HEK293 (cell line): ENCODE results near the gene BICRAL.

Experiments
- CTCF ChIA-PET: fragments of 350-600 bp; formaldehyde crosslinking; extraction: SDS; loops from one replicate; lab custom pipeline; 2021; ENCODE audit warnings: antibody characterized with exemption; lab: Yijun Ruan, JAX
- POLR2A ChIA-PET: fragments of 300-600 bp; formaldehyde crosslinking; extraction: SDS; loops from one replicate; lab custom pipeline; 2020; ENCODE audit warnings: antibody characterized with exemption, inconsistent platforms; lab: Yijun Ruan, JAX
- H3K27ac ChIP-seq: fragments of 200-500 bp; sonication (Bioruptor generic); 2 replicates; pipeline ENCODE4 v1.5.1; 2014; ENCODE audit warnings: low read depth, low read length, control low read depth, inconsistent platforms; ENCODE audit errors: extremely low read depth
- H3K36me3 ChIP-seq, 2 experiments: fragments of 200-500 bp in 1 of 2; sonication (Bioruptor generic) in 1 of 2; 1 replicate in 1 of 2; 2 replicates in 1 of 2; pipeline ENCODE4 v1.5.1; 2014 to 2017; ENCODE audit warnings: inconsistent platforms in 2 of 2, low read length in 2 of 2; ENCODE audit not compliant: control insufficient read depth in 2 of 2, insufficient read depth in 1 of 2
- H3K4me1 ChIP-seq: fragments of 200-500 bp; sonication (Bioruptor generic); 2 replicates; pipeline ENCODE4 v1.5.1; 2014; ENCODE audit warnings: mild to moderate bottlenecking, low read length, inconsistent platforms; ENCODE audit not compliant: control insufficient read depth, insufficient read depth
- H3K4me3 ChIP-seq: 2 replicates; pipeline ENCODE4 v1.5.1; 2011; ENCODE audit warnings: low read depth, mild to moderate bottlenecking, control low read depth, low read length, moderate library complexity
- H3K9me3 ChIP-seq: fragments of 200-500 bp; sonication (Bioruptor generic); 2 replicates; pipeline ENCODE4 v1.5.1; 2014; ENCODE audit warnings: low read depth, low read length, inconsistent platforms; ENCODE audit not compliant: control insufficient read depth, insufficient read depth
- GFI1B ChIP-seq: fragments of 450-650 bp; formaldehyde crosslinking; IDR thresholded peaks from 2 replicates; pipeline ENCODE4 v1.5.1; 2016; ENCODE audit warnings: missing biosample characterization, missing genetic modification characterization
- GLI2 ChIP-seq: fragments of 450-650 bp; formaldehyde crosslinking; IDR thresholded peaks from 2 replicates; pipeline ENCODE4; 2017; ENCODE audit warnings: missing biosample characterization, missing genetic modification characterization, low read depth, borderline replicate concordance
- IKZF3 ChIP-seq: fragments of 450-650 bp; IDR thresholded peaks from 2 replicates; pipeline ENCODE4 v1.5.0; 2018; ENCODE audit warnings: missing biosample characterization, mild to moderate bottlenecking, missing genetic modification characterization, moderate library complexity
- PBX3 ChIP-seq: sonication (generic); formaldehyde crosslinking; IDR thresholded peaks from 2 replicates; pipeline ENCODE4 v1.8.1; 2022; ENCODE audit warnings: mild to moderate bottlenecking, moderate library complexity, missing genetic modification reagents
- PRDM1 ChIP-seq: fragments of 450-650 bp; formaldehyde crosslinking; IDR thresholded peaks from 2 replicates; pipeline ENCODE4; 2016; ENCODE audit warnings: missing biosample characterization, missing genetic modification characterization
- SETDB1 ChIP-seq: IDR thresholded peaks from one replicate; pipeline ENCODE4 v1.6.1; 2017; ENCODE audit warnings: mild to moderate bottlenecking, low read length, moderate library complexity, mixed read lengths; ENCODE audit not compliant: insufficient read length
- SP3 ChIP-seq: fragments of 450-650 bp; formaldehyde crosslinking; IDR thresholded peaks from 2 replicates; pipeline ENCODE4 v1.5.1; 2016; ENCODE audit warnings: missing biosample characterization, missing genetic modification characterization
- ZBTB20 ChIP-seq: fragments of 450-650 bp; formaldehyde crosslinking; IDR thresholded peaks from 2 replicates; pipeline ENCODE4 v1.5.1; 2016; ENCODE audit warnings: missing biosample characterization, missing genetic modification characterization
- ZEB2 ChIP-seq: fragments of 450-650 bp; formaldehyde crosslinking; IDR thresholded peaks from 2 replicates; pipeline ENCODE4 v1.5.1; 2016; ENCODE audit warnings: missing biosample characterization, missing genetic modification characterization
- ZFHX2 ChIP-seq: fragments of 450-650 bp; formaldehyde crosslinking; conservative IDR thresholded peaks from 2 replicates; pipeline ENCODE4 v1.5.1; 2016; ENCODE audit warnings: missing biosample characterization, missing genetic modification characterization
- ZFP3 ChIP-seq: fragments of 450-650 bp; formaldehyde crosslinking; IDR thresholded peaks from 2 replicates; pipeline ENCODE4 v1.5.1; 2016; ENCODE audit warnings: low read depth, missing biosample characterization, missing genetic modification characterization
- ZFP37 ChIP-seq: fragments of 450-650 bp; formaldehyde crosslinking; IDR thresholded peaks from 2 replicates; pipeline ENCODE4 v1.5.1; 2016; ENCODE audit warnings: missing biosample characterization, missing genetic modification characterization
- ZIC2 ChIP-seq: fragments of 450-650 bp; formaldehyde crosslinking; IDR thresholded peaks from 2 replicates; pipeline ENCODE4 v1.5.1; 2016; ENCODE audit warnings: missing biosample characterization, missing genetic modification characterization
- ZNF121 ChIP-seq: fragments of 450-650 bp; formaldehyde crosslinking; IDR thresholded peaks from 2 replicates; pipeline ENCODE4 v1.5.1; 2016; ENCODE audit warnings: missing biosample characterization, missing genetic modification characterization
- ZNF133 ChIP-seq: fragments of 450-650 bp; formaldehyde crosslinking; IDR thresholded peaks from 2 replicates; pipeline ENCODE4 v1.5.1; 2016; ENCODE audit warnings: missing biosample characterization, missing genetic modification characterization
- ZNF148 ChIP-seq: fragments of 450-650 bp; formaldehyde crosslinking; IDR thresholded peaks from 2 replicates; pipeline ENCODE4 v1.5.0; 2017; ENCODE audit warnings: missing biosample characterization, missing genetic modification characterization, borderline replicate concordance
- ZNF2 ChIP-seq: fragments of 450-650 bp; formaldehyde crosslinking; IDR thresholded peaks from 2 replicates; pipeline ENCODE4 v1.5.1; 2016; ENCODE audit warnings: missing biosample characterization, missing genetic modification characterization
- ZNF211 ChIP-seq: fragments of 450-650 bp; formaldehyde crosslinking; IDR thresholded peaks from 2 replicates; pipeline ENCODE4 v1.5.1; 2016; ENCODE audit warnings: low read depth, missing biosample characterization, missing genetic modification characterization
- ZNF24 ChIP-seq: fragments of 450-650 bp; formaldehyde crosslinking; IDR thresholded peaks from 2 replicates; pipeline ENCODE4 v1.5.1; 2016; ENCODE audit warnings: missing biosample characterization, missing genetic modification characterization
- ZNF26 ChIP-seq: fragments of 450-650 bp; formaldehyde crosslinking; IDR thresholded peaks from 2 replicates; pipeline ENCODE4 v1.5.1; 2016; ENCODE audit warnings: missing biosample characterization, missing genetic modification characterization
- ZNF354C ChIP-seq: fragments of 450-650 bp; formaldehyde crosslinking; IDR thresholded peaks from 2 replicates; pipeline ENCODE4 v1.5.1; 2016; ENCODE audit warnings: missing biosample characterization, missing genetic modification characterization, low read depth, borderline replicate concordance
- ZNF394 ChIP-seq: fragments of 450-650 bp; formaldehyde crosslinking; IDR thresholded peaks from 2 replicates; pipeline ENCODE4 v1.5.1; 2016; ENCODE audit warnings: missing biosample characterization, missing genetic modification characterization, mild to moderate bottlenecking, moderate library complexity, borderline replicate concordance
- ZNF416 ChIP-seq: fragments of 450-650 bp; formaldehyde crosslinking; IDR thresholded peaks from 2 replicates; pipeline ENCODE4 v1.5.1; 2016; ENCODE audit warnings: missing biosample characterization, missing genetic modification characterization
- ZNF433 ChIP-seq: fragments of 450-650 bp; formaldehyde crosslinking; IDR thresholded peaks from 2 replicates; pipeline ENCODE4 v1.5.1; 2016; ENCODE audit warnings: missing biosample characterization, missing genetic modification characterization, low read depth
- ZNF449 ChIP-seq: fragments of 450-650 bp; formaldehyde crosslinking; IDR thresholded peaks from 2 replicates; pipeline ENCODE4 v1.5.1; 2017; ENCODE audit warnings: missing biosample characterization, mild to moderate bottlenecking, missing genetic modification characterization, moderate library complexity
- ZNF530 ChIP-seq: fragments of 450-650 bp; formaldehyde crosslinking; IDR thresholded peaks from 2 replicates; pipeline ENCODE4 v1.5.1; 2016; ENCODE audit warnings: low read depth, missing biosample characterization, missing genetic modification characterization
- ZNF558 ChIP-seq: fragments of 450-650 bp; formaldehyde crosslinking; IDR thresholded peaks from 2 replicates; pipeline ENCODE4 v1.5.1; 2016; ENCODE audit warnings: missing biosample characterization, missing genetic modification characterization
- ZNF560 ChIP-seq: fragments of 450-650 bp; formaldehyde crosslinking; IDR thresholded peaks from 2 replicates; pipeline ENCODE4 v1.5.1; 2017; ENCODE audit warnings: missing biosample characterization, missing genetic modification characterization, borderline replicate concordance
- ZNF571 ChIP-seq: fragments of 450-650 bp; formaldehyde crosslinking; IDR thresholded peaks from 2 replicates; pipeline ENCODE4 v1.5.0; 2017; ENCODE audit warnings: missing biosample characterization, missing genetic modification characterization
- ZNF600 ChIP-seq: fragments of 450-650 bp; formaldehyde crosslinking; IDR thresholded peaks from 2 replicates; pipeline ENCODE4 v1.5.1; 2016; ENCODE audit warnings: missing biosample characterization, missing genetic modification characterization
- ZNF629 ChIP-seq: fragments of 450-650 bp; formaldehyde crosslinking; IDR thresholded peaks from 2 replicates; pipeline ENCODE4 v1.5.1; 2017; ENCODE audit warnings: missing biosample characterization, missing genetic modification characterization
- ZNF660 ChIP-seq: fragments of 450-650 bp; IDR thresholded peaks from 2 replicates; pipeline ENCODE4 v1.5.1; 2018; ENCODE audit warnings: missing biosample characterization, mild to moderate bottlenecking, missing genetic modification characterization
- ZNF792 ChIP-seq: fragments of 450-650 bp; formaldehyde crosslinking; IDR thresholded peaks from 2 replicates; pipeline ENCODE4 v1.5.1; 2016; ENCODE audit warnings: missing biosample characterization, missing genetic modification characterization

Gene BICRAL

GRCh38 chr6:42781546-42781795, 381 bp upstream of the BICRAL start (continued):
- TF ChIP-seq ZFHX2 (tag by site-specific recombination) = 0 out of 2 replicates have a peak, but pooled peaks have one; percentile 5

- Histone ChIP-seq H3K27ac (peak overlapping the region; percentile 100), H3K36me3 (no peaks in the 10 kb centered on the region), H3K4me3 (peak overlapping the region; percentile 98), H3K4me1 (peaks cover 10% of the 10 kb centered on the region; the same call in 1 of the 2 replicates), H3K9me3 (no peaks in the 10 kb centered on the region)
- POLR2A ChIA-PET = interaction anchor here (0.6 to 16.3 kb wide), 34 partner anchors 8 to 1216 kb away, joined by 3 to 316 read pairs (median 5); partner anchors contain the start of genes CNPY3, CUL9, PPP2R5D and RPL7L1
- CTCF ChIA-PET = interaction anchor here (0.7 to 2.8 kb wide), 3 partner anchors 21 to 235 kb away, joined by 3 to 9 read pairs (median 4); no protein-coding TSS in a partner anchor
- TF ChIP-seq PRDM1 (tag by site-specific recombination) = peak; percentile 32; the same call in 1 of the 2 replicates
- 0 out of 2 replicates have a peak, but pooled peaks have one; percentile 62 for TF ChIP-seq PBX3 (CRISPR knock-in tag)
- TF ChIP-seq ZNF26 = no peak
- 0 out of 2 replicates have a peak, but pooled peaks have one; percentile 19 for TF ChIP-seq ZNF394 (tag by site-specific recombination)
- TF ChIP-seq IKZF3 (tag by site-specific recombination) = peak; percentile 96
- TF ChIP-seq ZNF416 (tag by site-specific recombination) = no peak
- no peak for TF ChIP-seq ZNF560 (tag by site-specific recombination)
- TF ChIP-seq GFI1B = no peak
- TF ChIP-seq SP3 (tag by site-specific recombination) = peak; percentile 49; the same call in 1 of the 2 replicates
- no peak for TF ChIP-seq ZNF121 (tag by site-specific recombination)
- peak; percentile 6; the same call in 1 of the 2 replicates for TF ChIP-seq ZEB2 (tag by site-specific recombination)
- no peak for TF ChIP-seq ZNF449
- TF ChIP-seq ZNF148 (tag by site-specific recombination) = no peak
- no peak for TF ChIP-seq ZNF571 (tag by site-specific recombination)
- TF ChIP-seq ZNF629 (tag by site-specific recombination) = peak; percentile 33
- no peak for TF ChIP-seq ZNF792 (tag by site-specific recombination)
- no peak for TF ChIP-seq ZNF558 (tag by site-specific recombination)
- no peak for TF ChIP-seq ZNF133 (tag by site-specific recombination)
- TF ChIP-seq ZNF2 (tag by site-specific recombination) = no peak
- TF ChIP-seq ZNF211 = no peak
- no peak for TF ChIP-seq ZNF530
- TF ChIP-seq ZNF354C (tag by site-specific recombination) = no peak
- no peak; the same call in 1 of the 2 replicates for TF ChIP-seq ZNF24
- TF ChIP-seq ZNF660 (tag by site-specific recombination) = peak; percentile 85
- TF ChIP-seq ZIC2 (tag by site-specific recombination) = peak; percentile 83
- TF ChIP-seq ZNF433 = no peak
- TF ChIP-seq ZFP3 = no peak
- 0 out of 2 replicates have a peak, but pooled peaks have one; percentile 28 for TF ChIP-seq ZNF600 (tag by site-specific recombination)
- peak; percentile 56 for TF ChIP-seq ZBTB20
- TF ChIP-seq SETDB1 = no peak
- TF ChIP-seq ZFP37 (tag by site-specific recombination) = no peak
- TF ChIP-seq GLI2 (tag by site-specific recombination) = no peak
These were observed 881 bp downstream of the BICRAL start for GRCh38 chr6:42782689-42783176.
